OCI-LY7 (cell line): ENCODE measurements around the gene GRID2. TPM values are rescaled to one million over a fixed set of nuclear protein-coding genes. Genes with fewer than 3 reads are reported as not detected.

Experiments
- BruUV-seq: library from RNA; stranded (reverse); fragments of 400-500 nt; replicated peaks from 2 replicates; lab custom pipeline; 2021; lab: Mats Ljungman, UMichigan
- CTCF ChIA-PET: fragments of 300-600 bp; sonication (Branson Sonifier 250); formaldehyde crosslinking; loops from one replicate; lab custom pipeline; 2022; ENCODE audit warnings: antibody characterized with exemption; ENCODE audit not compliant: unreplicated experiment; lab: Charles Lee
- POLR2A ChIA-PET: fragments of 300-600 bp; sonication (Branson Sonifier 250); formaldehyde crosslinking; loops from one replicate; lab custom pipeline; 2022; ENCODE audit warnings: antibody characterized with exemption; lab: Charles Lee
- DNase-seq: peaks from one replicate; pipeline ENCODE4 v3.0.0-alpha.2; 2015; ENCODE audit warnings: low spot score
- H2AFZ ChIP-seq: fragments of 200-600 bp; sonication (generic), shearing (Covaris generic); 2 replicates; pipeline ENCODE4 v1.6.1; 2014; ENCODE audit warnings: mild to moderate bottlenecking, antibody characterized with exemption, low read length, moderate library complexity
- H3K27ac ChIP-seq: fragments of 200-600 bp; sonication (generic); 2 replicates; pipeline ENCODE4 v1.5.1; 2014; ENCODE audit warnings: mixed run types, low read depth, mild to moderate bottlenecking, moderate library complexity, low read length, inconsistent platforms; ENCODE audit not compliant: poor library complexity, severe bottlenecking
- H3K36me3 ChIP-seq: fragments of 200-600 bp; sonication (generic); 2 replicates; pipeline ENCODE4 v1.6.1; 2014; ENCODE audit warnings: mild to moderate bottlenecking, antibody characterized with exemption, low read length, moderate library complexity, mixed read lengths; ENCODE audit not compliant: insufficient read depth
- H3K4me1 ChIP-seq: fragments of 200-600 bp; sonication (generic); 2 replicates; pipeline ENCODE4 v1.5.1; 2014; ENCODE audit warnings: mild to moderate bottlenecking, low read length; ENCODE audit not compliant: insufficient read depth, poor library complexity, severe bottlenecking
- H3K4me2 ChIP-seq: fragments of 200-600 bp; sonication (generic); 2 replicates; pipeline ENCODE4 v1.6.1; 2014; ENCODE audit warnings: mild to moderate bottlenecking, low read length
- H3K4me3 ChIP-seq: fragments of 200-600 bp; sonication (generic); 2 replicates; pipeline ENCODE4 v1.5.1; 2014; ENCODE audit warnings: mild to moderate bottlenecking, low read depth, low read length; ENCODE audit not compliant: poor library complexity, severe bottlenecking
- H3K79me2 ChIP-seq: fragments of 200-600 bp; sonication (generic); 2 replicates; pipeline ENCODE4 v1.6.1; 2016; ENCODE audit warnings: low read depth, mild to moderate bottlenecking, low read length, moderate library complexity, mixed read lengths; ENCODE audit not compliant: insufficient read depth
- H3K9me2 ChIP-seq: fragments of 200-600 bp; sonication (generic); 2 replicates; pipeline ENCODE4 v1.6.1; 2016; ENCODE audit warnings: mild to moderate bottlenecking, low read length, mixed read lengths; ENCODE audit not compliant: insufficient read depth
- H3K9me3 ChIP-seq: fragments of 200-600 bp; sonication (generic); 2 replicates; pipeline ENCODE4 v1.6.1; 2014; ENCODE audit warnings: mild to moderate bottlenecking, mixed run types, low read length, mixed read lengths
- H4K20me1 ChIP-seq: fragments of 200-600 bp; sonication (generic); 2 replicates; pipeline ENCODE4 v1.6.1; 2014; ENCODE audit warnings: mild to moderate bottlenecking, antibody characterized with exemption, low read length, moderate library complexity, mixed read lengths; ENCODE audit not compliant: insufficient read depth
- CTCF ChIP-seq: fragments of 200-600 bp; sonication (generic); conservative IDR thresholded peaks from 2 replicates; pipeline ENCODE4 v1.5.1; 2014; ENCODE audit warnings: mild to moderate bottlenecking, antibody characterized with exemption, low read length, moderate library complexity, mixed read lengths
- EZH2phosphoT487 ChIP-seq: fragments of 200-600 bp; sonication (generic); IDR thresholded peaks from 2 replicates; pipeline ENCODE4 v1.6.1; 2018; ENCODE audit warnings: low read depth, borderline replicate concordance, mild to moderate bottlenecking, mixed run types, antibody characterized with exemption, low read length, moderate library complexity, mixed read lengths
- intact Hi-C: fragments of 100-400 bp; cut with micrococcal nuclease; formaldehyde crosslinking; loops from one replicate; pipeline ENCODE4 v1.10.0; 2022; ENCODE audit not compliant: unreplicated experiment
- total RNA-seq, 2 experiments: library from RNA; depleted of rRNA in 1 of 2; stranded (reverse); fragments of >200 nt in 1 of 2; shearing (Covaris generic) in 1 of 2; gene quantifications; 2 replicates each; pipeline ENCODE4 v1.2.3, GENCODE V29; 2014 to 2022

The GRID2 gene
- total RNA-seq, 2 experiments from 2014 or later, result not detected

GRCh38 chr4:93779228-93779627, 1475.5 kb downstream of the GRID2 start:
- BruUV-seq, result no TSS peak
- intact Hi-C loops, result no loop called here
- CTCF ChIA-PET, result no interaction called here

GRCh38 chr4:93780080-93780479, 1476.3 kb downstream of the GRID2 start:
- H3K27ac ChIP-seq, result no peak overlapping the region
- ChIA-PET POLR2A (no interaction called here), CTCF (no interaction called here)
- no peaks in the 10 kb centered on the region for H3K36me3 ChIP-seq
- H3K4me3 ChIP-seq, result no peak overlapping the region
- H3K9me3 ChIP-seq, result no peaks in the 10 kb centered on the region
- H2AFZ ChIP-seq, result no peak overlapping the region
- no peak for TF ChIP-seq CTCF
- TF ChIP-seq EZH2phosphoT487, result no peak
- no peaks in the 10 kb centered on the region for H3K79me2 ChIP-seq
- H4K20me1 ChIP-seq, result no peaks in the 10 kb centered on the region
- DNase-seq, result no peak
- no peak overlapping the region for H3K4me2 ChIP-seq
- H3K4me1 ChIP-seq, result no peaks in the 10 kb centered on the region
- intact Hi-C loops, result no loop called here
- H3K9me2 ChIP-seq, result no peaks in the 10 kb centered on the region
- no TSS peak for BruUV-seq

More at GRCh38 chr4:93779228-93779627, 1475.5 kb downstream of the GRID2 start:
- no peak overlapping the region for H3K4me3 ChIP-seq
- no peak for TF ChIP-seq CTCF
- TF ChIP-seq EZH2phosphoT487, result no peak
- H3K27ac ChIP-seq, result no peak overlapping the region
- H3K4me1 ChIP-seq, result no peaks in the 10 kb centered on the region
- H3K36me3 ChIP-seq, result no peaks in the 10 kb centered on the region
- no peak for DNase-seq
- POLR2A ChIA-PET, result no interaction called here
- H3K9me2 ChIP-seq, result no peaks in the 10 kb centered on the region
- no peak overlapping the region for H2AFZ ChIP-seq
- H3K79me2 ChIP-seq, result no peaks in the 10 kb centered on the region
- no peak overlapping the region for H3K4me2 ChIP-seq
- H4K20me1 ChIP-seq, result no peaks in the 10 kb centered on the region
- H3K9me3 ChIP-seq, result no peaks in the 10 kb centered on the region

- ChIA-PET CTCF (no interaction called here), POLR2A (no interaction called here)
- no peak overlapping the region for H3K27ac ChIP-seq
- no peaks in the 10 kb centered on the region for H4K20me1 ChIP-seq
- BruUV-seq, result no TSS peak
- no peak overlapping the region for H3K4me3 ChIP-seq
- H3K36me3 ChIP-seq, result no peaks in the 10 kb centered on the region
- H3K79me2 ChIP-seq, result no peaks in the 10 kb centered on the region
- intact Hi-C loops, result no loop called here
- H3K4me1 ChIP-seq, result no peaks in the 10 kb centered on the region
- no peaks in the 10 kb centered on the region for H3K9me2 ChIP-seq
- H3K4me2 ChIP-seq, result no peak overlapping the region
- TF ChIP-seq CTCF (no peak), EZH2phosphoT487 (no peak)
- no peak overlapping the region for H2AFZ ChIP-seq
- H3K9me3 ChIP-seq, result no peaks in the 10 kb centered on the region
- no peak for DNase-seq
Measured at GRCh38 chr4:93781198-93781597, 1477.4 kb downstream of the GRID2 start.
